Osteoblast (primary cell): ENCODE results near the gene ADGB. TPM values are rescaled to one million over a fixed set of nuclear protein-coding genes. Genes with fewer than 3 reads are reported as not detected.

ENCODE experiments used
- DNase-seq: peaks from one replicate; pipeline ENCODE4 v3.0.0; 2011; ENCODE audit warnings: low spot score, mixed read lengths; ENCODE audit not compliant: insufficient read length; ENCODE audit errors: missing footprints
- H2AFZ ChIP-seq: 2 replicates; pipeline ENCODE4 v1.6.0; 2011; ENCODE audit warnings: mild to moderate bottlenecking, low read length
- H3K27ac ChIP-seq: 2 replicates; pipeline ENCODE4 v1.5.1; 2011; ENCODE audit warnings: mild to moderate bottlenecking, low read depth, low read length, moderate library complexity
- H3K27me3 ChIP-seq: 2 replicates; pipeline ENCODE4 v1.6.0; 2012; ENCODE audit warnings: mild to moderate bottlenecking, control low read depth, inconsistent platforms, low read length, moderate library complexity; ENCODE audit not compliant: insufficient read depth
- H3K36me3 ChIP-seq: 2 replicates; pipeline ENCODE4 v1.5.1; 2011; ENCODE audit warnings: mild to moderate bottlenecking, low read length, control low read depth, moderate library complexity; ENCODE audit not compliant: insufficient read depth
- H3K4me1 ChIP-seq: 2 replicates; pipeline ENCODE4 v1.5.1; 2011; ENCODE audit warnings: mild to moderate bottlenecking, low read length, control low read depth, moderate library complexity; ENCODE audit not compliant: insufficient read depth
- H3K4me2 ChIP-seq: 2 replicates; pipeline ENCODE4 v1.6.0; 2011; ENCODE audit warnings: mild to moderate bottlenecking, low read length; ENCODE audit not compliant: insufficient read depth
- H3K4me3 ChIP-seq: fragments of 200-600 bp; sonication (generic); 3 replicates; pipeline ENCODE4 v1.5.1; 2012; ENCODE audit warnings: mild to moderate bottlenecking, low read length, inconsistent platforms; ENCODE audit not compliant: insufficient read depth
- H3K79me2 ChIP-seq: 2 replicates; pipeline ENCODE4 v1.6.0; 2012; ENCODE audit warnings: mild to moderate bottlenecking, low read length, control low read depth, inconsistent platforms; ENCODE audit not compliant: insufficient read depth
- H3K9me3 ChIP-seq: 2 replicates; pipeline ENCODE4 v1.5.1; 2011; ENCODE audit warnings: low read depth, low read length, control low read depth
- H4K20me1 ChIP-seq: 2 replicates; pipeline ENCODE4 v1.6.0; 2012; ENCODE audit warnings: mild to moderate bottlenecking, low read length, control low read depth; ENCODE audit not compliant: insufficient read depth
- total RNA-seq: library from RNA; depleted of rRNA; stranded (reverse); fragments of >200 nt; gene quantifications from 2 replicates; pipeline ENCODE4 v1.2.3, GENCODE V29; 2012
- TF ChIP-seq, protein P1 (sequence below): IDR thresholded peaks from 2 replicates; pipeline ENCODE4 v1.5.1; 2011; ENCODE audit warnings: mild to moderate bottlenecking, low read depth, low read length, moderate library complexity; ENCODE audit errors: extremely low read depth

The ADGB gene
- total RNA-seq, 1 donor, result under 0.01 TPM

DNA sequence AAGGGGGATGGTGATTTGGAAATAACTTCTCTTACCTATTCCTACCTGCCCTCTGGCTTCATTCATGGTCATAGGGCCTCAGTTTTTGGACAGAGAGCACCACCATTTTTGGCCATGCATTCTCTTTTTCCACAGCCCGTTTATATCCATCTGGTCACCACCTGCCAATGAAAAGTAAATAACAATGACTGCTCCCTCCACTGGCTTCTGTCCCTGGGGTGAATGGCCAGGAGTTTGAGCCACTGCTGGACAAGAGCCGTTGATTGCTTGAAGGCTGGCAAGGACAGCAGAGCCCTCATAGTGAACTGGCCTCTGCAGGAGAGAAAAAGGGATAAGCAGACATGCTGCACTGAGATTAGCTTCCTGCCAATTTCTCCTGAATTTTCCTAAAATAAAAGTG is 261.8 kb downstream of the ADGB start:
- H3K4me1 ChIP-seq, result peaks cover 5% of the 10 kb centered on the region
- H3K79me2 ChIP-seq, result no peaks in the 10 kb centered on the region
- no peak overlapping the region for H3K27ac ChIP-seq
- TF ChIP-seq, protein P1, sequence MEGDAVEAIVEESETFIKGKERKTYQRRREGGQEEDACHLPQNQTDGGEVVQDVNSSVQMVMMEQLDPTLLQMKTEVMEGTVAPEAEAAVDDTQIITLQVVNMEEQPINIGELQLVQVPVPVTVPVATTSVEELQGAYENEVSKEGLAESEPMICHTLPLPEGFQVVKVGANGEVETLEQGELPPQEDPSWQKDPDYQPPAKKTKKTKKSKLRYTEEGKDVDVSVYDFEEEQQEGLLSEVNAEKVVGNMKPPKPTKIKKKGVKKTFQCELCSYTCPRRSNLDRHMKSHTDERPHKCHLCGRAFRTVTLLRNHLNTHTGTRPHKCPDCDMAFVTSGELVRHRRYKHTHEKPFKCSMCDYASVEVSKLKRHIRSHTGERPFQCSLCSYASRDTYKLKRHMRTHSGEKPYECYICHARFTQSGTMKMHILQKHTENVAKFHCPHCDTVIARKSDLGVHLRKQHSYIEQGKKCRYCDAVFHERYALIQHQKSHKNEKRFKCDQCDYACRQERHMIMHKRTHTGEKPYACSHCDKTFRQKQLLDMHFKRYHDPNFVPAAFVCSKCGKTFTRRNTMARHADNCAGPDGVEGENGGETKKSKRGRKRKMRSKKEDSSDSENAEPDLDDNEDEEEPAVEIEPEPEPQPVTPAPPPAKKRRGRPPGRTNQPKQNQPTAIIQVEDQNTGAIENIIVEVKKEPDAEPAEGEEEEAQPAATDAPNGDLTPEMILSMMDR, result no peak
- H3K9me3 ChIP-seq, result no peaks in the 10 kb centered on the region
- no peaks in the 10 kb centered on the region for H4K20me1 ChIP-seq
- no peak overlapping the region for H2AFZ ChIP-seq
- H3K4me2 ChIP-seq, result no peak overlapping the region
- H3K36me3 ChIP-seq, result no peaks in the 10 kb centered on the region
- no peak overlapping the region for H3K4me3 ChIP-seq
- no peak for DNase-seq
- H3K27me3 ChIP-seq, result no peaks in the 10 kb centered on the region

DNA sequence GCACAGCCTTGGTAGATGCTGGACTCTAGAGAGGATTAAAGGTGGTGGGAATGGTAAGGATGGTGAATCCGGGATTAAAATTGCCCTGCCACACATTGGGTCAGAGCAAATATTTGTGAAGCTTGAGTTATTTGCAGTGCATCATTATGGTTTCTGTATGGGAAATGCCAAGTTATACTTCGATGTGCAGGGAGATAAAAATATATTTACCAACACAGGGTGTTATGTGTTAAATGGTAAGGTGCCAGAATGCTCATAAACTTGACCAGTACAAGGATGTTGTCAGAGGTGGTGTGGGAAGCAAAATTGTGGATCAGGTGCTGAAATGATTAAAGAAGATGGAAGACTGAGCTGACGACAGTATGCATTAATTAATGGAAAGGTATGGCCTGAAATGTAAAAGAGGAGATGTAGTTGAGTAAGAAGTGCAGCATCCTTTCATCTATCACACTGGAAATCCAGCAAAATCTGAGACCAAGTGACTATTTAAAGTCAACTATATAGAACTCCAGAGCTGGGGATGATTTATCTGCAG is 262.3 kb downstream of the ADGB start:
- H3K27ac ChIP-seq, result no peak overlapping the region

DNA sequence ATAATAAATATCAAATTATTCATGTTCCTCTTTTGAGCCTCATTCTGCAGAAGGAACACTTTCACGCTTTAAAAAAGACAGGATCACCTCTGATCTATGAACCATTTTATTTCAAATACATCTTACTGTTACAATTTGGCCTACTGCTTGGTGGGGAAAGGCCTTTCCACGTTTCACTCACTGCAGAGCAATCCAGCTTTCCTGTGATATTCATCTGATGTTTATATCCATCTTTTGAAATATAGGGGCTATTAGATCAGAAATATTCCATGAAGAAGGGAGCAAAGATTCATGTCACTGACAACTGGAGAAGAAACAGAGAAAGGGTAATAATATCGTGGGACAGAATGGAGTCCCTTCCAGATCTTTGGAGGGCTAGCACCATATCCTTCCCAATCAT is 262.9 kb downstream of the ADGB start:
- Histone ChIP-seq H3K27ac (no peak overlapping the region), H4K20me1 (no peaks in the 10 kb centered on the region), H3K4me2 (no peak overlapping the region), H3K27me3 (no peaks in the 10 kb centered on the region), H3K36me3 (no peaks in the 10 kb centered on the region), H3K79me2 (no peaks in the 10 kb centered on the region), H2AFZ (no peak overlapping the region), H3K4me3 (no peak overlapping the region), H3K9me3 (no peaks in the 10 kb centered on the region), H3K4me1 (peaks cover 5% of the 10 kb centered on the region)
- TF ChIP-seq, protein P1, result no peak
- no peak for DNase-seq

More for the DNA sequence above, 262.3 kb downstream of the ADGB start:
- TF ChIP-seq, protein P1, result no peak
- no peaks in the 10 kb centered on the region for H3K36me3 ChIP-seq
- H4K20me1 ChIP-seq, result no peaks in the 10 kb centered on the region
- DNase-seq, result no peak
- H3K4me2 ChIP-seq, result no peak overlapping the region
- no peaks in the 10 kb centered on the region for H3K9me3 ChIP-seq
- no peak overlapping the region for H3K4me3 ChIP-seq
- no peaks in the 10 kb centered on the region for H3K27me3 ChIP-seq
- H3K4me1 ChIP-seq, result peaks cover 5% of the 10 kb centered on the region
- no peak overlapping the region for H2AFZ ChIP-seq
- H3K79me2 ChIP-seq, result no peaks in the 10 kb centered on the region

DNA sequence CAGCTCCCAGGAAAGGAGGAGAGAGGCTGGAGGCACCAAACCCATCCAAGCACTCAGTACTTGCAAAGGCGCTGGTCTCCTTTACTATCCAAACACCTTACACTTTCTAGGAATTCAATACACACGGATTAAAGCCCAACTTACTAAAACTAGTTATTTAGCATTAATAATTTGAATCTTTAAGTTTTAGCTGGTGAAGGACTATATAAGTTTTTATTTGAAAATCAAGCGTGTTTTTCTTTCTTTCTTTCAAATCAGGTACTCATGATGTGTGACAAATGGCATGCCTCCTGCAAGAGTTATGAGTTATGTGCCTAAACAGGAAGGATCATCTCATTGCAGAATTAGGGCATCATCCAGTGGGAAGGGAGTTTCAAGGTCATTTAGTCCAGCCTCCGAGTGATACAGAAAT is 263.7 kb downstream of the ADGB start:
- Histone ChIP-seq H3K27ac (no peak overlapping the region), H2AFZ (no peak overlapping the region), H3K79me2 (no peaks in the 10 kb centered on the region), H3K36me3 (no peaks in the 10 kb centered on the region), H3K9me3 (no peaks in the 10 kb centered on the region), H3K27me3 (no peaks in the 10 kb centered on the region), H4K20me1 (no peaks in the 10 kb centered on the region), H3K4me1 (peaks cover 5% of the 10 kb centered on the region), H3K4me2 (no peak overlapping the region), H3K4me3 (no peak overlapping the region)
- TF ChIP-seq, protein P1, result no peak
- no peak for DNase-seq
